SK-N-DZ (cell line): ENCODE data around the gene BEAN1.

ENCODE experiments used
- DNase-seq: peaks from one replicate; pipeline ENCODE4 v3.0.0-alpha.2; 2015; ENCODE audit warnings: low spot score

BEAN1 gene

DNA sequence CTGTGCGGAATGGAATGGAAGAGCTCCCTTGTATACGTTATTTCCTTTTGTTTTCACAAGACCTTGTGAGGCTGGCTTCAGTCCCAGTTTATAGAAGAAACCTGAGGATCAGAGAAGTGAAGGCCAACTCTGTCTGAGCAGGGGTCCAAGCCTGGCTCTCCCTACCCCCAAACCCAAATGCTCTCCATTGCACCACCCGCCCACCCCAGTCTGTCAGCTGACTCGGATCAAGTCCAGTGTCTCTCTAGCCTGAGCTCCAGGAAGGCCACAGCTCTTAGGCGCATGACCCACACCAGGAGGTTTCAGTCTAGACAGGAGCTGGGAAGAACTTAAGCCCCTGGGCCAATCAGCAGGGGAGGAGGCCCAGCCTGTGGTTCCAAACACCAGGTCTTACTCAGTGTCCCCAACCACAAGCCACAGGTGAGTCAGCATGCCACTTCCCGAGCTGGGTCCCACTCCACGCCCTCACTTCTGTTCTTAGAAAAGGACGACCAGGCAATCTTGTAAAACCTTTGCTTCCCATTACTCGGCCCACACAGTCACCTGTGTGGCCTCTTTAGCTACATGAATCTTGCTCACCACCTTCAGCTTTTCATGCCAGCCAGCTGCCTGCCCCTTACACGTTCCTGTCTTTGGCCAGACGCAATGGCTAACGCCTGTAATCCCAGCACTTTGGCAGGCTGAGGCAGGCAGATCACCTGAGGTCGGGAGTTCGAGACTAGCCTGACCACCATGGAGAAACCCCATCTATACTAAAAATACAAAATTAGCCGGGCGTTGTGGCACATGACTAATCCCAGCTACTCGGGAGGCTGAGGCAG lies 95.1 kb downstream of the BEAN1 start:
- DNase-seq, result no peak

- DNase-seq, result no peak
Measured at GRCh38 chr16:66522816-66523590, 95.9 kb downstream of the BEAN1 start.

DNA sequence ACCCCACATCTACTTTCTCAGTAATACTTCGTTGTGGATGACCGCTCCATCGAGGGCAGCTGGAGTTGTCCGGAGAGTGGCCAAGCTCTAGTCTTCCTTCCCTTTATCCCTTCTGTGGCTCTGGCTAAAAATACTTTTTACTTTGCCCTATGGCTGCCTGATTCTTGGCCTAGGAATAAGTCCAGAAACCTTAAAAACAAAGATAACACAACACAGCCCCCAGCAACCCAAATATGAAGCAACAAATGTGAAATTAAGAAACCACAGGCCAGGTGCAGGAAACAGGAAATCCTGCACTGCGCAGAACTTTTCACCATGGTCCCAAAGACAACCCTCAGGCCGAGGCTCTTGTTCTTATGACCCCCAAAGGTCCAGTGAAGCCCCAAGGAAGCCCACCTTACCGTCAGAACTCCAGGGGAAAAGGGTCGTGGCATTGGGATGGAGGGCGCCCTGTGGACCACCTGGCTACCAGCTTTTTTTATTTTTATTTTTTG lies 96.8 kb downstream of the BEAN1 start:
- no peak for DNase-seq

DNA sequence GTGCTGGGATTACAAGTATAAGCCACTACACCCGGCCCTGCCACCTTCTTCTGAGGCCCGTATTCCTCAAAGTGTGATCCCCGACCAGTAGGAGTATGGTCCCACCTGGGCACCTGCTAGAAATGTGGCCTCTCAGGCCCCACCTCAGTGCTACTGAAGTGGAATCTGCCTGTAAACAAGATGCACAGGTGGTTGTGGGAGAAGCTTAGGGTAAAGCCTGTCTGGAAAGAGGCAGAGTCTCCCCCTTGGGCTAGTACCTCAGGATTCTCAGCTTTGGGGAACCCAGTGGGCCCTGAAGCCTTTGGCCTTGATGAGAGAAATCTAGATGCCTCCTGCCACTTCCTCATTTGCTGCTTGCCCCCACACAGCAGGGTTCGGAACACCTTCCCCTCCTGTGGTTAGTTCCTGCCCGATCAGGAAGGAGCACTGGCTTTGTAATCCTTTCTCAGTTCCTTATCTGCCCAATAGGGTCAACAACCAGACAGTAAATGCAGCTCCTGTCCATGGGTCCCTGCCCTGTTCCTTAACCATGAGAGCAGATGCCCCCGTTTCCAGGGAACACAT lies 97.6 kb downstream of the BEAN1 start:
- no peak for DNase-seq

DNA sequence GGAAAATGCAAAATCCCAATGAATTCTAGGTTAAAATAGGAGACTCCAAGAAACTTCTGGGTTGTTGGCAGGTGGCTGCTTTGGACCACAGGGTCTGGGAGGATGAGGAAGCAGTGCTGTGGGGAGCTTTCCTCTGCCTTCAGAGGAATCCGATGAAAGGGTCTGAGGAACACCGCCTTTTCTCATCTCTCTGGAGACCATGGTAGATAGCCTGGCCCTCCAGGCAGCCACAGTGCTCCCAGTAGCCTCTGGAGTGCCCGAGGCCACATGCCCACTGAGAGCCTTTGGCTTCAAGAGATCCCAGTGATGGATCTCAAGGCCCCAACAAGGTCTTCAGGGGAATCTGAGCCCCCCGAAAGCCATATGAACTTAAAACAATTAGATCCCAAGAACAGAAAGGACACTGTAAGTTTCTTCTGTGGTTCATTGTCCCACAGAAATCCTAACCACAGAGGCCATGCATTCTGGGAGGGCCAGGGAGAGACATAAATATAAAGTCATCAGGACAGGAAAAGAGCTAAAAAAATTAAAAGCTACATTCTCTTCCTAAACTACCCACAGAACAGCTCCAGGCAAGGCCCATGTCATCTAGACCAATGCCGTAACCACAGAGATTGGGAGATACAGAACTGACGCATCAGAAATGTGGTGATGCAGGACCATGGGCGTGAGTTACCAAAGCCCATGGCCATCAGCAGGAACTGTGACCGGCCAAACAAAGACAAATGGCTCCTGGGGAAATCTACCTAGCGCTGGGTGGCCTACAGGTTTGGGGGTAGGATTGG lies 98.5 kb downstream of the BEAN1 start:
- DNase-seq, result no peak

DNA sequence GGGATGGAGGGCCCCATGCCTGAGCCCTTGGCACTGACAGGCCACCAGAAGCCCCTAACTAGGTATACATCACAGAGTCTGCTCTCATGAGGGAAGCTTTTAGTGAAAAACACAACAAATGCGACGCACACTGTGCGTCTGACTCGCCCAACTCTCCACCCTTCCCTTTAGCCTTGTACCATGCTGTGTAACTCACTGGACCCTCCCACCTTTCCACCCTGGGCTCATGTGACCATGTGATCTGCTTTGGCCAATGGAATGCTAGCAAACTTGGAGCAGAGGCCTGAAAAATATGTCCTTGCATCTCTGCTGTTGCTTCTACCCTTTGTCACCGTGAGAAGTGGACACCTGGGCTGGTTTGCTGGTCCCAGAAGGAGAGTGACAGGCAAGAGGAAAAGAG lies 101.2 kb downstream of the BEAN1 start:
- DNase-seq, result no peak

DNA sequence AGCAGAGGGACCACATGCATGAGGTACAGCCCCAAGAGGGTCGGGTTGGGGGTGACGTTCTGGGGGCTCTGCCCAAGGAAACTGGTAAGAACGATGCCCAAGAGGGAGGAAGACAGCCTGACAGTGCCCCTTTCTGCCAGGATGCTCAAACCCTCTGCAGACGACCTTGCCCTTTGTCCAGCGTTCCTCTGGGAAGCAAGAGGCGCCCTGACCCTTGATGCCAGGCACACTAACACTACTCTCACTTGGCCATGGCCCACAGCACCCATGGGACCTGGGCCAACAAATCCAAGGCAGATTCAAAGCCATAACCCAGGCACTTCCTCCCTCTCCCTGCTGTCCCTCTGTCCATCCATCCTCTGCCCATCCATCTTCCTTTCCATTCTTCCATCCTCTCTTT lies 102.4 kb downstream of the BEAN1 start:
- DNase-seq, result no peak
